Activated CD8-positive, alpha-beta memory T cell treated with anti-CD3 and anti-CD28 coated beads, Interleukin-2, amount 50 U/mL, for 24 hours (primary cell): ENCODE results near the gene CADM1.

Source experiments
- DNase-seq: peaks from one replicate; pipeline ENCODE4 v3.0.0-alpha.2; 2020; ENCODE audit errors: extremely low read depth

Gene CADM1

GRCh38 chr11:115279813-115280761 is 224.1 kb downstream of the CADM1 start:
- DNase-seq: no peak

DNA sequence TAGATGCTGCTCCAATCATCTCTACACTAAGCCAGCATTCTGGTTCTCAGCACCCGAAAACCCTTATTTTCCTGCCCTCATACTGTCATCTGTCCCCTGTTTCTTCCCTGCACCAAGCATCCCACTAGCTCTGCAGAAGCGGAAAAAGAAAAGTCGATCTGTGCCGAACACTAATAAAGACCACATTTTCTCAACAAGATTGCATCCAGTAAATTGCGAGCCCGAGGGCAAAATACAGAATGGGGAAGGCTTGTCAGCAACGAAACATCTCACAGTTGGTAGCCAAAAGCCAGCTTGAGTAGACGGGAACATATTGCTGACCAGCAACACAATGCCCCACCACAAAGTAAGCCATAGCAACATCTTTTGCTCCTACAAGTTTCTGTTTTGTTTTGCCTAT is 227.4 kb downstream of the CADM1 start:
- no peak for DNase-seq

DNA sequence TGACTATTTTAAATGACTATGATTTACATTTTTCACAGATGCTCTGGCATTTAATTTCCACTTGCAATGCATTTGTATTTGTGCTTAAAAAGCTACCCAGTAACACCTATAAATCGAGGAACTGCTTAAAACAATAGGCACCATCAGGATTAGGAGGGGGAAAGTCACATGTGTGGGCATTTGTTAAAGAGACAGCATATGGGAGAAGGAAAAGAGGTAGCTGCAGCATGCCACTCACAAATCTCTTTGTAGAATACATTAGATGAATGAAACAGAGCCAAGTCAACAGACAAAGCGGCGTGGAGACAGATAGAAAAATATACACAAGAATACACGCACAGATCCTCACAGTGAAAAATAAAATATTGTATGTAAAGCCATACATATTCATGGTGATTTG is 228.0 kb downstream of the CADM1 start:
- DNase-seq: no peak

- DNase-seq: no peak
Observed at GRCh38 chr11:115275045-115275444, 229.2 kb downstream of the CADM1 start.

GRCh38 chr11:115272925-115273324 is 231.3 kb downstream of the CADM1 start:
- DNase-seq: no peak

DNA sequence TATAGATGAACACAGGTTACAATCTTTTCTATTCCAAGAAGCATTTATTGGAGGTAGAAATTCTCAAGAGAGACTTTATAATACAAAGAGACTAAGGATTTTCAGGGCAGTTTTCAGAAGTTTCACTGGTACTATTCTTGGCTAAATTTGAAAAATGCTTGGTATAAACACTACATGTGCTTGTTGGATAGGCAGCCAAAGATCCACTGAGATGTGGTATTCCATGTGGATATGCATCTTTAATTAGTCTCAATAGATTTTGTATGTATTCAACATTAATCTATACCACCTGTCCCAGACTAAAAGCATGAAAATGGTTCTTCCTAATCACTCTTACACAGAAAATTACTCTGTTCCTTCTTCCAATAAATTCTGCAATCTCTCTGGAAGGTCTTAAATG is 232.6 kb downstream of the CADM1 start:
- no peak for DNase-seq

- no peak for DNase-seq
Observed at GRCh38 chr11:115269191-115269950, 234.8 kb downstream of the CADM1 start.

- no peak for DNase-seq
Observed at GRCh38 chr11:115267871-115268270, 236.3 kb downstream of the CADM1 start.

- DNase-seq: no peak
Observed at GRCh38 chr11:115267238-115267781, 236.9 kb downstream of the CADM1 start.

- no peak for DNase-seq
Observed at GRCh38 chr11:115266066-115266639, 238.1 kb downstream of the CADM1 start.

DNA sequence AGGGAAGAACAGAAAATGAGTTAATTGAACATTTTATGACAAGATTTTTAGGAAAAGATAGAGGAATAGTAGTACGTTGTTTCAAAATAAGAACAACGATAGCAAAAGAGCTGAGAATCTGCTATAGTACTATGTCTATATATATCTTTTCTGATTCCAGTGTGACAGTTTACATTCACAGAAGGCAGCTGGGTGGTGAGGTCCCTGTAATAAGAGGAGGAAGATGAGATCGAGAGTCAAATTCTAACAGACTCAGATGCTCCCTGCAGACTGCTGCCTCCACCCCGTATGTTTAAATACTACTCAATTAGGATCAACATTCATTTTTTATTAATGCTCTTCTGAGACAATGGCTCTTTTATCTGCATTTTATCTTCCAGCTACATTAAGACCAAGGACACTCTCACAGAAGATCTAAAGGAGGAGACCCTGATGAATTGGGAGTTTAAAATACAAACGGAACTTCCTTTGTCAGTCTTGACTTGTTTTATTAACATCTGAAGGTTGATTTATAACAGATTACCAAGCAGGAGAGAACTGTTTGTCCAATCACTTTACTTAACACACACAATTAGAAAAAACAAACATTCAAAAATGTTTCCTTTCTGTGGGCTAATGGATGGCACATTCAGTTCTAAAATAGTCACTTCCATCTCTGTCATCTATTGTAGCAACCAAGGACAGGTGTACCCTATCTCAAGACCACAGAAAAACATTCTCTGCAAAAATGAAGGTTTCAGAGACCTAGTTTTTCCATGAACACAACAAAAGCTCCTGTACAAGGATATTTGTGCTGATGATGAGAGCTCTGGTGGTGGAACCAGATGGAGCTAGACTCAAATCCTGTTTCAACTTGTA is 240.2 kb downstream of the CADM1 start:
- DNase-seq: no peak

DNA sequence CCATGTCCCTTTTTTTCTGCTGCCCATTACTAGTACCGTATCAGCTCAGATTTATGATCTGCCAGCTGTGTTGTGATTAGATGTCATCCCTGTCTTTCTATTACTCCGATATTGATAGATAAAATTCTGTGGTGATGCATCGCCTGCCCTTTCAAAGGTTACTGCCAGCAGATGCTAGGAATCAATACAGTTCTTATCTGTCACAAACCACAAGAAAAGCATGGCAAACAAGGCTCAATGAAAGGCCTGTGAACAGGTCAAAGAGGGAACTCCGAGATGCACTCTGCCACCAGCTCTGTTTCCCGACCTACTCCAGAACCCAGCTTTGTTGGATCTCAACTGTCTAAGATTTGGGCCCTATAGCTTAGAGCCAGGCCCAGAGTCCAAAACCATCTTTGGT is 246.0 kb downstream of the CADM1 start:
- DNase-seq: no peak

DNA sequence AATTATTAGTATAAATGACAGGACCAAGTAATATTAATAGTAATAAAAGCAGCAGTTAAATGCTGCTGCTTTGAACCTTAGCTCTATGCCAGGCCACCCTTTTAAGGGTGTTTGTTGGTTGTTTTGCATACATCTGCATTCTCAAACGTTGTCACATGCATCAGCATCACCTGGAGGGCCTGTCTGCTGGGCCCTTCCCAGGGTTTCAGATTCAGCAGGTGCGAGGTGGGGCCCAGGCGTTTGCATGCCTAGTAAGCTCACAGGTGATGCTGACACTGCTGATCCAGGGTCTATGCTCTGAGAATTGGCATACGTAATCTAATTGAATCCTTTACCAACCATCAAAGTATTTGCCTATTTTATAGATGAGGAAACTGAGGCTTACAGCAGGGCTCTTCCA is 246.5 kb downstream of the CADM1 start:
- no peak for DNase-seq

- DNase-seq: no peak
Observed at GRCh38 chr11:115257270-115257669, 246.9 kb downstream of the CADM1 start.

DNA sequence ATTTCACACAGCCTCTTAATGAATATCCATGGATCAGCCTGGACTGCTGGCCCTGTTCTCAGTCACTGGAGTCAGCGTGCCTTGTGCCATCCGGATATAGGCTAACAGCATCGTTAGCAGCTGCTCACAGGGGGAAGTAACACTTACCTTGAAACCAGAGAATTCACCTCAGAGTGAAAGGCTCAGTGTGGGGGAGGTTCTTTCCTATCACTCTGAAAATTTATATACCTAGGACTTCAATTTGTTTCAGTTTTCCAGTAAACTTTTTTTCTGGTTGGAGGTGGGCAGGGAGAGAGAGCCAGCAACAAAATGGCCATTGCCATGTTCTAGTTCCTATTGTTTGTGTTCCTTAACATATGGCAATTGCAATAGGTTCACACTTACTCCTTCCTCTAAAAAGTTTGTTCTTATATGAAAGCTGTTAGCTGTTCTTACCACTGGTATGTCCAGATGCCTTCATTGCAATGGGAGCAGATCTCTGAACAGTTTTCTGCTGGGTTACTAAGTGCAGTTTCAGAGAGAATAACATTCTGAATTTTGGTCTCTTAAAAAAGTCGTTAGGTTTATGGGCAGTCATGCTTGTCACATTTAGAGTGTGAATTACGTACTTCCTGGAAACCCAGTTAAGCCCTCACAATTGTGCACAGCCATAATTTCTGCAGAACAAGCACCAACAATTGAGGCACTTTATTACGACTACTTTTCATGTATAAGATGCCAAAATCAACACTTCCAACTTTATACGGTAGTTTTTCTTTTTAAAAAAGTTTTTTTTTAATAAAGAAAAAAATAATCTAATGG is 247.6 kb downstream of the CADM1 start:
- DNase-seq: no peak

GRCh38 chr11:115255006-115255762 is 249.0 kb downstream of the CADM1 start:
- no peak for DNase-seq

- DNase-seq: no peak
Observed at GRCh38 chr11:115251126-115251525, 253.1 kb downstream of the CADM1 start.

- DNase-seq: no peak
Observed at GRCh38 chr11:115249061-115249578, 255.1 kb downstream of the CADM1 start.

GRCh38 chr11:115247953-115248352 is 256.3 kb downstream of the CADM1 start:
- DNase-seq: no peak
